Aorta (tissue), 5 donors: ENCODE results near the gene TSHZ2. TPM values are rescaled to one million over a fixed set of nuclear protein-coding genes. Genes with fewer than 3 reads are reported as not detected.

ENCODE experiments used
- ATAC-seq: fragments of 200-7000 bp; cut with Tn5 transposase; one replicate; pipeline ENCODE4 v1.9.1; 2022; ENCODE audit warnings: moderate library complexity; ENCODE audit not compliant: low FRiP score
- DNase-seq, 2 donors: peaks; one replicate each; pipeline ENCODE4 v3.0.0-alpha.2; 2020
- H3K27ac ChIP-seq, 2 donors: one replicate each; pipeline ENCODE4 v1.5.1; 2013; ENCODE audit warnings: low read length in 2 of 2, mild to moderate bottlenecking in 2 of 2, moderate library complexity in 2 of 2, control low read depth in 1 of 2, inconsistent platforms in 1 of 2, low read depth in 1 of 2
- H3K27me3 ChIP-seq, 2 donors: one replicate each; pipeline ENCODE4 v1.6.1; 2013; ENCODE audit warnings: control low read depth in 1 of 2, low read length in 1 of 2, mild to moderate bottlenecking in 1 of 2, moderate library complexity in 1 of 2; ENCODE audit not compliant: insufficient read depth in 2 of 2, control insufficient read depth in 1 of 2
- H3K36me3 ChIP-seq, 2 donors: one replicate each; pipeline ENCODE4 v1.6.1; 2013; ENCODE audit warnings: control low read depth in 1 of 2, low read length in 1 of 2, mild to moderate bottlenecking in 1 of 2; ENCODE audit not compliant: insufficient read depth in 2 of 2, control insufficient read depth in 1 of 2
- H3K4me1 ChIP-seq, 2 donors: one replicate each; pipeline ENCODE4 v1.6.1; 2013; ENCODE audit warnings: low read length in 2 of 2, control low read depth in 1 of 2, mild to moderate bottlenecking in 1 of 2, moderate library complexity in 1 of 2; ENCODE audit not compliant: insufficient read depth in 2 of 2, control insufficient read depth in 1 of 2
- H3K4me3 ChIP-seq, 2 donors: one replicate each; pipeline ENCODE4 v1.5.1; 2013; ENCODE audit warnings: low read length in 2 of 2, control low read depth in 1 of 2, mild to moderate bottlenecking in 1 of 2
- H3K9me3 ChIP-seq: one replicate; pipeline ENCODE4 v1.6.1; 2013; ENCODE audit warnings: mild to moderate bottlenecking, low read length; ENCODE audit not compliant: control insufficient read depth
- WGBS, 2 donors: extraction: QIAGEN DNeasy Blood & Tissue Kit; methylation state at CpG; one replicate each; pipeline ENCODE4 v1.1.7; 2013; 5-methylcytosine and 5-hydroxymethylcytosine counted together
- intact Hi-C, 2 donors: fragments of 100-400 bp; cut with DNase I; formaldehyde crosslinking; loops; one replicate each; pipeline versions ENCODE4 v1.14.2 to v1.15.0; 2022
- polyA plus RNA-seq, 2 donors: library from polyadenylated mRNA; stranded (reverse); fragments of 200-250 nt; gene quantifications; one replicate each; pipeline ENCODE4 v1.2.3, GENCODE V29; 2013
- total RNA-seq, 2 donors: library from RNA; stranded (reverse); fragmentation: NEBNext Ultra II Directional; extraction: Animal tissue kit (Norgen Biotek cat#: 25700); gene quantifications; one replicate each; pipeline ENCODE4 v1.2.1, GENCODE V29; 2021
- donor health status: healthy with polysubstance abuse.
- donor health status: Bipolar disorder and iron deficiency.
- donor health status: DM: no; HTN: no; CAD: no.
- donor health status: DM: no; HTN: no; CAD: no.
- donor health status: DM: yes; HTN: yes; CAD: no.

Gene TSHZ2
- total and polyA plus RNA-seq, 4 donors: 0.08 to 95.4 (median 13.3) TPM

GRCh38 chr20:53338716-53339115 lies 366.6 kb downstream of the TSHZ2 start:
- no peaks in the 10 kb centered on the region for H3K4me1 ChIP-seq

GRCh38 chr20:53342429-53342828 lies 370.3 kb downstream of the TSHZ2 start:
- H3K4me3 ChIP-seq: no peak overlapping the region
- WGBS, 2 donors: 87 to 89% methylated on average over 6 of the region's 6 CpGs
- no peaks in the 10 kb centered on the region for H3K9me3 ChIP-seq
- no peaks in the 10 kb centered on the region for H3K4me1 ChIP-seq
- no peak overlapping the region for H3K27ac ChIP-seq
- H3K27me3 ChIP-seq: no peaks in the 10 kb centered on the region
- intact Hi-C loops: no loop called here
- H3K36me3 ChIP-seq: no peaks in the 10 kb centered on the region
- no peak for DNase-seq
- no peak for ATAC-seq

More at GRCh38 chr20:53338716-53339115, 366.6 kb downstream of the TSHZ2 start:
- no peaks in the 10 kb centered on the region for H3K9me3 ChIP-seq
- no peaks in the 10 kb centered on the region for H3K36me3 ChIP-seq
- intact Hi-C loops: no loop called here
- 56 to 60% methylated on average over 4 of the region's 4 CpGs for WGBS, 2 donors
- DNase-seq (no peak), ATAC-seq (no peak)
- no peaks in the 10 kb centered on the region for H3K27me3 ChIP-seq
- H3K4me3 ChIP-seq: no peak overlapping the region
- H3K27ac ChIP-seq: no peak overlapping the region

GRCh38 chr20:53343448-53343847 lies 371.3 kb downstream of the TSHZ2 start:
- DNase-seq (no peak), ATAC-seq (no peak)
- H3K4me3 ChIP-seq: no peak overlapping the region
- H3K4me1 ChIP-seq: no peaks in the 10 kb centered on the region
- no peaks in the 10 kb centered on the region for H3K27me3 ChIP-seq
- intact Hi-C loops: no loop called here
- H3K27ac ChIP-seq: no peak overlapping the region
- WGBS, 2 donors: 73% methylated on average over 6 of the region's 6 CpGs
- H3K9me3 ChIP-seq: no peaks in the 10 kb centered on the region
- no peaks in the 10 kb centered on the region for H3K36me3 ChIP-seq

- 17 to 31% methylated on average over 1 of the region's 1 CpG for WGBS, 2 donors
- peaks cover 1% of the 10 kb centered on the region for H3K9me3 ChIP-seq
- H3K36me3 ChIP-seq: no peaks in the 10 kb centered on the region
- no peaks in the 10 kb centered on the region for H3K27me3 ChIP-seq
- H3K4me3 ChIP-seq: no peak overlapping the region
- no peak for DNase-seq
- no peaks in the 10 kb centered on the region for H3K4me1 ChIP-seq
- no peak for ATAC-seq
- intact Hi-C loops: no loop called here
- no peak overlapping the region for H3K27ac ChIP-seq
Measured at GRCh38 chr20:53344891-53345290, 372.7 kb downstream of the TSHZ2 start.

- Histone ChIP-seq H3K4me3 (no peak overlapping the region), H3K9me3 (peaks cover 1% of the 10 kb centered on the region), H3K4me1 (no peaks in the 10 kb centered on the region), H3K36me3 (no peaks in the 10 kb centered on the region), H3K27ac (no peak overlapping the region), H3K27me3 (no peaks in the 10 kb centered on the region)
- intact Hi-C loops: no loop called here
- ATAC-seq (no peak), DNase-seq (no peak)
- 83 to 86% methylated on average over 18 of the region's 18 CpGs for WGBS, 2 donors
Measured at GRCh38 chr20:53345536-53346334, 373.6 kb downstream of the TSHZ2 start.

GRCh38 chr20:53346335-53346648 lies 374.1 kb downstream of the TSHZ2 start:
- 22 to 39% methylated on average over 11 of the region's 11 CpGs for WGBS, 2 donors
- intact Hi-C loops: no loop called here
- H3K9me3 ChIP-seq: peaks cover 1% of the 10 kb centered on the region
- H3K27me3 ChIP-seq: no peaks in the 10 kb centered on the region
- H3K27ac ChIP-seq: no peak overlapping the region
- no peaks in the 10 kb centered on the region for H3K36me3 ChIP-seq
- no peak for ATAC-seq
- H3K4me1 ChIP-seq: no peaks in the 10 kb centered on the region
- DNase-seq: no peak
- H3K4me3 ChIP-seq: no peak overlapping the region

GRCh38 chr20:53349730-53350129 lies 377.6 kb downstream of the TSHZ2 start:
- no peaks in the 10 kb centered on the region for H3K4me1 ChIP-seq
- no peak overlapping the region for H3K4me3 ChIP-seq
- no peak overlapping the region for H3K27ac ChIP-seq
- ATAC-seq (no peak), DNase-seq (no peak)
- H3K9me3 ChIP-seq: peaks cover 4% of the 10 kb centered on the region
- 66 to 85% methylated on average over 2 of the region's 2 CpGs for WGBS, 2 donors
- H3K27me3 ChIP-seq: no peaks in the 10 kb centered on the region
- intact Hi-C loops: no loop called here
- H3K36me3 ChIP-seq: no peaks in the 10 kb centered on the region

GRCh38 chr20:53352727-53353440 lies 380.7 kb downstream of the TSHZ2 start:
- Histone ChIP-seq H3K4me1 (no peaks in the 10 kb centered on the region), H3K27ac (no peak overlapping the region), H3K27me3 (no peaks in the 10 kb centered on the region), H3K9me3 (peaks cover 7% of the 10 kb centered on the region), H3K4me3 (no peak overlapping the region), H3K36me3 (no peaks in the 10 kb centered on the region)
- ATAC-seq: no peak
- intact Hi-C loops: no loop called here
- DNase-seq: no peak
- 79 to 83% methylated on average over 6 of the region's 6 CpGs for WGBS, 2 donors

GRCh38 chr20:53354314-53354713 lies 382.2 kb downstream of the TSHZ2 start:
- H3K36me3 ChIP-seq: no peaks in the 10 kb centered on the region
- H3K4me3 ChIP-seq: no peak overlapping the region
- no peaks in the 10 kb centered on the region for H3K4me1 ChIP-seq
- WGBS, 2 donors: 82 to 83% methylated on average over 1 of the region's 1 CpG
- H3K27ac ChIP-seq: no peak overlapping the region
- peaks cover 6% of the 10 kb centered on the region for H3K9me3 ChIP-seq
- no peaks in the 10 kb centered on the region for H3K27me3 ChIP-seq
- intact Hi-C loops: no loop called here
- no peak for ATAC-seq
- DNase-seq: no peak
